HepG2 (cell line): ENCODE measurements around the gene CACNB4. TPM values are rescaled to one million over a fixed set of nuclear protein-coding genes. Genes with fewer than 3 reads are reported as not detected.

ENCODE experiments used
- ATAC-seq: fragments of 200-7000 bp; cut with Tn5 transposase; 3 replicates; pipeline ENCODE4 v1.9.1; 2020; ENCODE audit warnings: mild to moderate bottlenecking, moderate library complexity
- BruUV-seq: library from RNA; stranded (reverse); fragments of 400-500 nt; replicated peaks from 2 replicates; lab custom pipeline; 2021; lab: Mats Ljungman, UMichigan
- CTCF ChIA-PET: fragments of 300-600 bp; formaldehyde crosslinking; extraction: SDS; loops from one replicate; lab custom pipeline; 2021; ENCODE audit warnings: low total read pairs, inconsistent platforms, low intra/inter-chr PET ratio; lab: Yijun Ruan, JAX
- POLR2A ChIA-PET: fragments of 350-600 bp; sonication (Branson Sonifier 250); formaldehyde crosslinking; loops from one replicate; lab custom pipeline; 2020; ENCODE audit warnings: antibody characterized with exemption, inconsistent platforms; lab: Yijun Ruan, JAX
- DNase-seq: peaks from one replicate; pipeline ENCODE4 v3.0.0-alpha.2; 2015; ENCODE audit warnings: low spot score
- FAIRE-seq: peaks from 3 replicates; lab custom pipeline; 2011; peaks lifted over from hg19 to GRCh38; lab: Jason Lieb, UNC
- H2AFZ ChIP-seq: one replicate; pipeline ENCODE4 v1.6.1; 2011; ENCODE audit warnings: low read length, inconsistent platforms
- H3K27ac ChIP-seq: fragments of 300-600 bp; 3 replicates; pipeline ENCODE4 v1.8.0; 2011; ENCODE audit warnings: mixed run types, mild to moderate bottlenecking, mixed read lengths, low read length, inconsistent platforms; ENCODE audit not compliant: insufficient read depth; ENCODE audit errors: extremely low read length
- H3K27me3 ChIP-seq, 2 experiments: fragments of 200-600 bp in 1 of 2; 2 replicates in 1 of 2; 3 replicates in 1 of 2; pipeline versions ENCODE4 v1.6.0 to v1.8.0; 2011; ENCODE audit warnings: low read length in 2 of 2, mild to moderate bottlenecking in 2 of 2, moderate library complexity in 2 of 2, inconsistent platforms in 1 of 2; ENCODE audit not compliant: insufficient read depth in 2 of 2, control insufficient read depth in 1 of 2
- H3K36me3 ChIP-seq, 2 experiments: fragments of 200-600 bp in 1 of 2; replicated peaks in 1 of 2; 2 replicates in 1 of 2; 3 replicates in 1 of 2; pipeline versions ENCODE4 v1.5.1 to v1.8.0; 2011; ENCODE audit warnings: low read length in 2 of 2, inconsistent platforms in 1 of 2; ENCODE audit not compliant: insufficient read depth in 2 of 2, control insufficient read depth in 1 of 2
- H3K4me1 ChIP-seq: 2 replicates; pipeline ENCODE4 v1.5.1; 2012; ENCODE audit warnings: low read length, inconsistent platforms; ENCODE audit not compliant: insufficient read depth
- H3K4me2 ChIP-seq: 2 replicates; pipeline ENCODE4 v1.6.0; 2011; ENCODE audit warnings: low read depth, low read length, inconsistent platforms
- H3K4me3 ChIP-seq, 3 experiments: fragments of 200-600 bp in 1 of 3; sonication (generic), shearing (Covaris generic) in 1 of 3; replicated peaks in 1 of 3; 2 replicates each; pipeline ENCODE4 v1.5.1; 2011 to 2016; ENCODE audit warnings: low read length in 3 of 3, inconsistent platforms in 2 of 3, low read depth in 2 of 3, mild to moderate bottlenecking in 2 of 3, control low read depth in 1 of 3, mixed read lengths in 1 of 3; ENCODE audit not compliant: insufficient read depth in 1 of 3
- H3K79me2 ChIP-seq: one replicate; pipeline ENCODE4 v1.6.1; 2011; ENCODE audit warnings: low read length, inconsistent platforms; ENCODE audit not compliant: insufficient read depth
- H3K9ac ChIP-seq: 2 replicates; pipeline ENCODE4 v1.6.0; 2011; ENCODE audit warnings: mild to moderate bottlenecking, low read depth, low read length, inconsistent platforms; ENCODE audit not compliant: insufficient read depth
- H3K9me3 ChIP-seq: 2 replicates; pipeline ENCODE4 v1.5.1; 2012; ENCODE audit warnings: mild to moderate bottlenecking, low read length
- H4K20me1 ChIP-seq: 2 replicates; pipeline ENCODE4 v1.6.0; 2011; ENCODE audit warnings: inconsistent platforms, mild to moderate bottlenecking, low read length, moderate library complexity; ENCODE audit not compliant: insufficient read depth
- BCL6 ChIP-seq: IDR thresholded peaks from 2 replicates; pipeline ENCODE4 v1.6.1; 2016; ENCODE audit warnings: missing genetic modification reagents, missing compliant biosample characterization
- FOXA3 ChIP-seq: IDR thresholded peaks from 2 replicates; pipeline ENCODE4 v1.6.1; 2016; ENCODE audit warnings: missing genetic modification reagents, missing compliant biosample characterization
- NR1H2 ChIP-seq: sonication (generic); formaldehyde crosslinking; IDR thresholded peaks from 2 replicates; pipeline ENCODE4 v1.8.1; 2022; ENCODE audit warnings: low read depth, missing genetic modification reagents, borderline replicate concordance
- PITX1 ChIP-seq: sonication (generic); formaldehyde crosslinking; IDR thresholded peaks from 2 replicates; pipeline ENCODE4 v1.5.1; 2020; ENCODE audit warnings: mild to moderate bottlenecking, missing genetic modification reagents
- SNRNP70 ChIP-seq: fragments of 200-400 bp; formaldehyde crosslinking; IDR thresholded peaks from 2 replicates; pipeline ENCODE4 v1.6.1; 2017; ENCODE audit warnings: mild to moderate bottlenecking, low read depth, low read length, moderate library complexity
- ZNF549 ChIP-seq: sonication (generic); formaldehyde crosslinking; IDR thresholded peaks from 2 replicates; pipeline ENCODE4 v1.5.0; 2020; ENCODE audit warnings: missing genetic modification reagents
- ZNF781 ChIP-seq: sonication (generic); formaldehyde crosslinking; IDR thresholded peaks from 2 replicates; pipeline ENCODE4 v1.5.1; 2020; ENCODE audit warnings: borderline replicate concordance, mild to moderate bottlenecking, missing genetic modification reagents; ENCODE audit errors: not compliant biosample characterization
- whole genome bisulfite sequencing: methylation state at CpG from one replicate; pipeline ENCODE4 v1.1.6; 2017; ENCODE audit warnings: low lambda C conversion rate; 5-methylcytosine and 5-hydroxymethylcytosine counted together
- in situ Hi-C: cut with HindIII; loops from 2 replicates; pipeline ENCODE4 v1.10.0; 2017; ENCODE audit warnings: low pct_unique_long_range_greater_than_20kb; ENCODE audit not compliant: extremely low pct_ligation_motif_present
- intact Hi-C: fragments of 100-400 bp; cut with micrococcal nuclease; formaldehyde crosslinking; loops from one replicate; pipeline ENCODE4 v1.10.0; 2022; ENCODE audit not compliant: unreplicated experiment
- polyA plus RNA-seq, 8 experiments: library from polyadenylated mRNA; depleted of rRNA in 3 of 8; stranded (reverse) in 7 of 8; unstranded in 1 of 8; fragments of >200 nt; fragmentation: Illumina TruSeq in 4 of 8; extraction: Trizol in 4 of 8; gene quantifications; 2 replicates each; pipeline versions ENCODE4 v1.2.1 to v1.2.3, GENCODE V29; 2011 to 2016; ENCODE audit warnings: low read depth in 4 of 8, missing spikeins in 1 of 8, mixed read lengths in 1 of 8; ENCODE audit not compliant: insufficient read depth in 1 of 8
- total RNA-seq, 5 experiments: library from RNA; depleted of rRNA; stranded (reverse); fragments of >200 nt; fragmentation: Illumina TruSeq; extraction: Trizol; gene quantifications; 2 replicates each; pipeline ENCODE4 v1.2.3, GENCODE V29; 2016; ENCODE audit warnings: low read depth in 1 of 5
- TF ChIP-seq, protein P1 (sequence below): sonication (generic); formaldehyde crosslinking; IDR thresholded peaks from 2 replicates; pipeline ENCODE4 v1.4.0; 2020; ENCODE audit warnings: missing genetic modification reagents
- TF ChIP-seq, protein P2 (sequence below): sonication (generic); formaldehyde crosslinking; IDR thresholded peaks from 2 replicates; pipeline ENCODE4 v1.5.0; 2020; ENCODE audit warnings: missing genetic modification reagents
- TF ChIP-seq, protein P3 (sequence below): sonication (generic); formaldehyde crosslinking; IDR thresholded peaks from 2 replicates; pipeline ENCODE4 v1.5.0; 2020; ENCODE audit warnings: missing genetic modification reagents
- TF ChIP-seq, protein P4 (sequence below): sonication (generic); formaldehyde crosslinking; IDR thresholded peaks from 2 replicates; pipeline ENCODE4 v1.8.0; 2022; ENCODE audit warnings: mild to moderate bottlenecking, missing genetic modification reagents, moderate library complexity
- TF ChIP-seq, protein P5 (sequence below): sonication (generic); formaldehyde crosslinking; IDR thresholded peaks from 2 replicates; pipeline ENCODE4 v1.4.0; 2020; ENCODE audit warnings: missing genetic modification reagents, borderline replicate concordance
- TF ChIP-seq, protein P6 (sequence below): sonication (generic); formaldehyde crosslinking; IDR thresholded peaks from 2 replicates; pipeline ENCODE4 v1.8.0; 2022; ENCODE audit warnings: missing genetic modification reagents, mild to moderate bottlenecking, moderate library complexity, borderline replicate concordance

CACNB4 gene
- total and polyA plus RNA-seq, 2 of the 13 experiments (the other 11 are each of a cell fraction or from before 2014, with no cell fraction given), result 5.1 to 14.3 TPM

DNA sequence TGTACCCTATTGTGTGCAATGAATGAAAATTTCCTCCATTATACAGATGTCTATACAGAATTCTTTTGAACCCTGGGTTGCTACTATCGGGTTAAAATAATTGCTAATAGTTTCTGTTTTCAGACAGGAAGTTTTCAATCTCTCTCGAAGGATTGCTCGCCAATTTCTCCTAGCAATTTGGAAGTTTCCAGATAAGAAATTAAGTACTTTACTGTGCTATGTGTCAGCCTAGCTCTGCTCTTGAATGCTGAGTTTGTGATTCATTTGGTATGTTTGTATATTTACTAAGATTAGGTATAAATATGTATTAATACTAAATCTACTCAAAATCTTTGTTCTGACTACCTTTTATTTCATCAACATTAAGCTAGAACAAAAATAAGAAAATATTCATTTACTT is 196.0 kb downstream of the CACNB4 start (continued):
- TF ChIP-seq, protein P1, sequence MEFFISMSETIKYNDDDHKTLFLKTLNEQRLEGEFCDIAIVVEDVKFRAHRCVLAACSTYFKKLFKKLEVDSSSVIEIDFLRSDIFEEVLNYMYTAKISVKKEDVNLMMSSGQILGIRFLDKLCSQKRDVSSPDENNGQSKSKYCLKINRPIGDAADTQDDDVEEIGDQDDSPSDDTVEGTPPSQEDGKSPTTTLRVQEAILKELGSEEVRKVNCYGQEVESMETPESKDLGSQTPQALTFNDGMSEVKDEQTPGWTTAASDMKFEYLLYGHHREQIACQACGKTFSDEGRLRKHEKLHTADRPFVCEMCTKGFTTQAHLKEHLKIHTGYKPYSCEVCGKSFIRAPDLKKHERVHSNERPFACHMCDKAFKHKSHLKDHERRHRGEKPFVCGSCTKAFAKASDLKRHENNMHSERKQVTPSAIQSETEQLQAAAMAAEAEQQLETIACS (CRISPR knock-in tag), result no peak

DNA sequence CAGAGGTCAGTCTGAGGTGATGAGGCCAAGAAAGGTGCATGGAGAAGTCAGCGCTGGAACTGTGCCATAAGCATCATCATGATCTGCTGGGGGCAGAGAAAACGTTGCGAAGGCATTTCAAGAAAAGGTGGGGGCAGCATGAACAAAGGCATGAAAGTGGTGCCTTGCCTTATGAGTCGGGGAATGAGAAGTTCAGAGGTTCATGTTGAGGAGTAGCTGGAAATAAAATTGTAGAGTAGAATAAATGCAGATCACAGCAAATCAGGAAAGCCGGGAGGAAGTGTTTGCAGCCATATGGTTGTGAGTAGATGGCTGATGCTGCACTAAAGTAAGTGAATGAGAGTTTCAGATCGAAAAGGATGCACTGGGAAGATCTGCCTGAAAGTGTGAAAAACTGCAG is 198.5 kb downstream of the CACNB4 start:
- ChIA-PET CTCF (no interaction called here), POLR2A (no interaction called here)
- Histone ChIP-seq H4K20me1 (no peaks in the 10 kb centered on the region), H3K4me1 (no peaks in the 10 kb centered on the region), H2AFZ (no peak overlapping the region), H3K4me3 (no peak overlapping the region), H3K27ac (no peak overlapping the region), H3K27me3 (no peaks in the 10 kb centered on the region), H3K9me3 (peaks cover under 1% of the 10 kb centered on the region; the same call in 1 of the 2 replicates), H3K36me3 (0 out of 5 replicates have a peak, but pooled peaks cover 0 to 4% of the 10 kb centered on the region in 2 experiments), H3K4me2 (no peak overlapping the region), H3K9ac (no peak overlapping the region), H3K79me2 (no peaks in the 10 kb centered on the region)
- in situ Hi-C loops, result no loop called here
- FAIRE-seq (no peak), DNase-seq (no peak), ATAC-seq (no peak)
- BruUV-seq, result no TSS peak
- intact Hi-C loops, result no loop called here
- 92% methylated on average over 6 of the region's 6 CpGs for WGBS
- TF ChIP-seq NR1H2 (no peak), PITX1 (CRISPR knock-in tag) (no peak), SNRNP70 (no peak), ZNF781 (CRISPR knock-in tag) (no peak), FOXA3 (CRISPR knock-in tag) (no peak), ZNF549 (CRISPR knock-in tag) (no peak), BCL6 (CRISPR knock-in tag) (no peak)
- TF ChIP-seq, protein P2, sequence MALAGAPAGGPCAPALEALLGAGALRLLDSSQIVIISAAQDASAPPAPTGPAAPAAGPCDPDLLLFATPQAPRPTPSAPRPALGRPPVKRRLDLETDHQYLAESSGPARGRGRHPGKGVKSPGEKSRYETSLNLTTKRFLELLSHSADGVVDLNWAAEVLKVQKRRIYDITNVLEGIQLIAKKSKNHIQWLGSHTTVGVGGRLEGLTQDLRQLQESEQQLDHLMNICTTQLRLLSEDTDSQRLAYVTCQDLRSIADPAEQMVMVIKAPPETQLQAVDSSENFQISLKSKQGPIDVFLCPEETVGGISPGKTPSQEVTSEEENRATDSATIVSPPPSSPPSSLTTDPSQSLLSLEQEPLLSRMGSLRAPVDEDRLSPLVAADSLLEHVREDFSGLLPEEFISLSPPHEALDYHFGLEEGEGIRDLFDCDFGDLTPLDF (CRISPR knock-in tag), result no peak
- TF ChIP-seq, protein P3, sequence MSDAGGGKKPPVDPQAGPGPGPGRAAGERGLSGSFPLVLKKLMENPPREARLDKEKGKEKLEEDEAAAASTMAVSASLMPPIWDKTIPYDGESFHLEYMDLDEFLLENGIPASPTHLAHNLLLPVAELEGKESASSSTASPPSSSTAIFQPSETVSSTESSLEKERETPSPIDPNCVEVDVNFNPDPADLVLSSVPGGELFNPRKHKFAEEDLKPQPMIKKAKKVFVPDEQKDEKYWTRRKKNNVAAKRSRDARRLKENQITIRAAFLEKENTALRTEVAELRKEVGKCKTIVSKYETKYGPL (CRISPR knock-in tag), result no peak
- TF ChIP-seq, protein P4, sequence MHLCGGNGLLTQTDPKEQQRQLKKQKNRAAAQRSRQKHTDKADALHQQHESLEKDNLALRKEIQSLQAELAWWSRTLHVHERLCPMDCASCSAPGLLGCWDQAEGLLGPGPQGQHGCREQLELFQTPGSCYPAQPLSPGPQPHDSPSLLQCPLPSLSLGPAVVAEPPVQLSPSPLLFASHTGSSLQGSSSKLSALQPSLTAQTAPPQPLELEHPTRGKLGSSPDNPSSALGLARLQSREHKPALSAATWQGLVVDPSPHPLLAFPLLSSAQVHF (CRISPR knock-in tag), result no peak
- TF ChIP-seq, protein P5, sequence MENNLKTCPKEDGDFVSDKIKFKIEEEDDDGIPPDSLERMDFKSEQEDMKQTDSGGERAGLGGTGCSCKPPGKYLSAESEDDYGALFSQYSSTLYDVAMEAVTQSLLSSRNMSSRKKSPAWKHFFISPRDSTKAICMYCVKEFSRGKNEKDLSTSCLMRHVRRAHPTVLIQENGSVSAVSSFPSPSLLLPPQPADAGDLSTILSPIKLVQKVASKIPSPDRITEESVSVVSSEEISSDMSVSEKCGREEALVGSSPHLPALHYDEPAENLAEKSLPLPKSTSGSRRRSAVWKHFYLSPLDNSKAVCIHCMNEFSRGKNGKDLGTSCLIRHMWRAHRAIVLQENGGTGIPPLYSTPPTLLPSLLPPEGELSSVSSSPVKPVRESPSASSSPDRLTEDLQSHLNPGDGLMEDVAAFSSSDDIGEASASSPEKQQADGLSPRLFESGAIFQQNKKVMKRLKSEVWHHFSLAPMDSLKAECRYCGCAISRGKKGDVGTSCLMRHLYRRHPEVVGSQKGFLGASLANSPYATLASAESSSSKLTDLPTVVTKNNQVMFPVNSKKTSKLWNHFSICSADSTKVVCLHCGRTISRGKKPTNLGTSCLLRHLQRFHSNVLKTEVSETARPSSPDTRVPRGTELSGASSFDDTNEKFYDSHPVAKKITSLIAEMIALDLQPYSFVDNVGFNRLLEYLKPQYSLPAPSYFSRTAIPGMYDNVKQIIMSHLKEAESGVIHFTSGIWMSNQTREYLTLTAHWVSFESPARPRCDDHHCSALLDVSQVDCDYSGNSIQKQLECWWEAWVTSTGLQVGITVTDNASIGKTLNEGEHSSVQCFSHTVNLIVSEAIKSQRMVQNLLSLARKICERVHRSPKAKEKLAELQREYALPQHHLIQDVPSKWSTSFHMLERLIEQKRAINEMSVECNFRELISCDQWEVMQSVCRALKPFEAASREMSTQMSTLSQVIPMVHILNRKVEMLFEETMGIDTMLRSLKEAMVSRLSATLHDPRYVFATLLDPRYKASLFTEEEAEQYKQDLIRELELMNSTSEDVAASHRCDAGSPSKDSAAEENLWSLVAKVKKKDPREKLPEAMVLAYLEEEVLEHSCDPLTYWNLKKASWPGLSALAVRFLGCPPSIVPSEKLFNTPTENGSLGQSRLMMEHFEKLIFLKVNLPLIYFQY, result no peak
- TF ChIP-seq, protein P6, sequence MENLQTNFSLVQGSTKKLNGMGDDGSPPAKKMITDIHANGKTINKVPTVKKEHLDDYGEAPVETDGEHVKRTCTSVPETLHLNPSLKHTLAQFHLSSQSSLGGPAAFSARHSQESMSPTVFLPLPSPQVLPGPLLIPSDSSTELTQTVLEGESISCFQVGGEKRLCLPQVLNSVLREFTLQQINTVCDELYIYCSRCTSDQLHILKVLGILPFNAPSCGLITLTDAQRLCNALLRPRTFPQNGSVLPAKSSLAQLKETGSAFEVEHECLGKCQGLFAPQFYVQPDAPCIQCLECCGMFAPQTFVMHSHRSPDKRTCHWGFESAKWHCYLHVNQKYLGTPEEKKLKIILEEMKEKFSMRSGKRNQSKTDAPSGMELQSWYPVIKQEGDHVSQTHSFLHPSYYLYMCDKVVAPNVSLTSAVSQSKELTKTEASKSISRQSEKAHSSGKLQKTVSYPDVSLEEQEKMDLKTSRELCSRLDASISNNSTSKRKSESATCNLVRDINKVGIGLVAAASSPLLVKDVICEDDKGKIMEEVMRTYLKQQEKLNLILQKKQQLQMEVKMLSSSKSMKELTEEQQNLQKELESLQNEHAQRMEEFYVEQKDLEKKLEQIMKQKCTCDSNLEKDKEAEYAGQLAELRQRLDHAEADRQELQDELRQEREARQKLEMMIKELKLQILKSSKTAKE (CRISPR knock-in tag), result no peak
